GM23338 (cell line): ENCODE results near the gene RNF215.

Experiments used
- CREB1 ChIP-seq: fragments of 250-450 bp; sonication (Bioruptor Pico); IDR thresholded peaks from 2 replicates; pipeline ENCODE4 v1.5.0; 2020; ENCODE audit warnings: low read depth, mild to moderate bottlenecking, moderate library complexity
- CTCF ChIP-seq, 2 experiments: fragments of 200-600 bp in 1 of 2; sonication (generic) in 1 of 2; conservative IDR thresholded peaks; 2 replicates each; pipeline versions ENCODE4 v1.5.1 to v1.6.1; 2016 to 2017; ENCODE audit warnings: antibody characterized with exemption in 2 of 2, low read depth in 2 of 2, mild to moderate bottlenecking in 2 of 2, moderate library complexity in 1 of 2
- EZH2 ChIP-seq: fragments of 200-600 bp; sonication (generic); IDR thresholded peaks from one replicate; pipeline ENCODE4 v1.8.0; 2017; ENCODE audit warnings: antibody characterized with exemption, mild to moderate bottlenecking, low read depth; ENCODE audit not compliant: unreplicated experiment
- EZH2phosphoT487 ChIP-seq: fragments of 200-600 bp; sonication (generic); IDR thresholded peaks from one replicate; pipeline ENCODE4 v1.8.1; 2018; ENCODE audit warnings: antibody characterized with exemption; ENCODE audit not compliant: unreplicated experiment
- JUNB ChIP-seq: IDR thresholded peaks from one replicate; pipeline ENCODE4 v1.6.1; 2016; ENCODE audit warnings: antibody characterized with exemption; ENCODE audit not compliant: unreplicated experiment
- POLR2AphosphoS5 ChIP-seq: IDR thresholded peaks from 2 replicates; pipeline ENCODE4 v1.6.1; 2016; ENCODE audit warnings: antibody characterized with exemption, low read depth
- REST ChIP-seq: IDR thresholded peaks from one replicate; pipeline ENCODE4 v1.6.1; 2018; ENCODE audit warnings: antibody characterized with exemption; ENCODE audit not compliant: unreplicated experiment
- STAT1 ChIP-seq: IDR thresholded peaks from one replicate; pipeline ENCODE4 v1.6.1; 2016; ENCODE audit warnings: antibody characterized with exemption; ENCODE audit not compliant: unreplicated experiment
- ZNF114 ChIP-seq: fragments of 250-450 bp; sonication (Bioruptor Pico); IDR thresholded peaks from 2 replicates; pipeline ENCODE4 v1.5.0; 2020; ENCODE audit warnings: mild to moderate bottlenecking, moderate library complexity

DNA sequence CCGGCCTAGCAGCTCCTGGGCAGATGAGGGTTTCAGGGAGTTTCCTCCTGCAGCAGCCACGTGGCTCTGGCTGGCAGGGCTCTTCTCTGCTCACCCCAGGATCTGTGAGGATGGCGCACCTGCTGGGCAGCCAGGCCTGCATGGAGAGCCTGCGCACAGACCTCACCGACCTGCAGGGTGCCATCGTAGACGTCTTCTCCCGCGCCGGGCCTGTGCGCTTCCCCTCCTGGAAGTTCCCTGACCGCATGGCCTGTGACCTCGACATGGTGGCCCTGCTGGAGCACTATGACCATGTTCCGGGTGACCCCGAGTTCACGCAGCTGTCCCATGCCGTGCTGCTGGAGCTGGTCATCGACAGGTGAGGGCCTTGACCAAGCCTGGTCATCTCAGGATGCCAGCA is 21.3 kb downstream of the RNF215 start:
- TF ChIP-seq CTCF (conservative IDR thresholded peaks at IDR 0.05; ENCODE audit: low read depth in 2 of 2) (no peak), REST (no peak), EZH2phosphoT487 (no peak), STAT1 (no peak), POLR2AphosphoS5 (no peak), JUNB (no peak), ZNF114 (CRISPR knock-in tag) (no peak), EZH2 (no peak), CREB1 (CRISPR knock-in tag) (no peak)
